Measurements from ENCODE around the gene CFAP221.

Gene CFAP221

DNA sequence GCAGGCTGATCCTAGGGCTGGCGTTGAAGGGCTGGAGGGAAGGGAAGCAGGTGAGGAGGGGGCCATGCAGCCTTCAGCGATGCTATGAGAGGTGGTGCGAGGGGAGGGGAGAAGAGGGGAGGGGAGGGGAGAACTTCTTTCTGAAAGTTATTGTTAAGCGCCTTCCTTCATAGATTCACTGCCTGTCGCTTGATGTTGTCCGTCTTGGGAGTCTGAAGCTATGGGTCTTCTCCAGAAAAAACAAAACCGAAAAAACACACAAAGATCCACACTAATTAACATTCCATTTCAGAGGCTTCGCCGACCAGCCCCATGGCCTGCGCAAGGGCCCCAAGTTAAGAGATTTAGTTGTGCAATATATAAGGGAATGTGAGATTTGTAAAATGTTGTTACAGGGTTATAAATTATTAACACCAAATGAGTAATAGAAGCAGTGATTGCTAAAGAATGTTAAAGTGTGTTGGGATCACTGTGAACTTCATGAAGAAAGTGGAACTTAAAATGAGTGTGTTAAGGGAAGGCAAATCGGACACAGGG is 758 bp downstream of the CFAP221 start:
- no peak overlapping the region for H4K8ac ChIP-seq (ENCODE audit: low read length)

DNA sequence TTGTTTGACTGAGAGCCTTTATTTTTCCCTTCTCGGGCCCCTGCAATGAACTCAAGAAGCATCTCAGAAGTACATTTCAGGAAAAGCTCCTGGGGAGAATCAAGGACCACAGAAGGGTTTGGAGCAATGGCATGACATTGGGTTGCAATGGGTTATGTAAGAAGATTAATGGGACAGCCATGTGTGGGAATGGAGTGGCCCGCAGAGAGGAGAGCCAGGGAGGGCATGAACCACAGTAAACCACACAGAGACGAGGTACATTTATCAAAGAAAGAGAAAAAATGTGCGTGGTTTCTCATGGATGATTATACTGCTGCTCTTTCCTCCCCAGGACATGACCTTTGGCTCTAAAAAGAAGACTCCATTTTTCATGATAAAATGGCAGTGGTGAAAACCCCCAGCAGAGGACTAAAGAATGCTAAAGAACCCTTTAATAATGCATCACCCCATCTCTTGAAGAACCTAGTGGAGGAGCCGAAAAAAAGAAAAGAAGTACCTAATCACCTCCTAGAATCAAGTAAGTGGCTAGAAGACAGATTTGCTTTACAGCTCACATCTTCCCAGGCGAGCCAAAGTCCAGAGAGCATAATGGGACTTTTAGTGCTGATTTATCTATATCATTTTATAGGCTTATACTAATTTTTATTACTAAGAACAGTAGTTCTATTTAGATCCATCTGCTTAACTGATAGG is 1.7 kb downstream of the CFAP221 start:
- peak overlapping the region; percentile 41 for H3K4me2 ChIP-seq (ENCODE audit: low read length, poor library complexity, severe bottlenecking)
- H3K18ac ChIP-seq (ENCODE audit: low read depth in 1 of 2, low read length in 2 of 2): no peak overlapping the region
- no peaks in the 10 kb centered on the region for H3K36me3 ChIP-seq (ENCODE audit: control insufficient read depth in 1 of 2, insufficient read depth in 2 of 2, low read depth in 1 of 2, low read length in 2 of 2)
- no peak overlapping the region for H3K4ac ChIP-seq (ENCODE audit: low read depth in 1 of 2, low read length in 2 of 2)
- H3K14ac ChIP-seq (ENCODE audit: low read length in 2 of 2): no peak overlapping the region
- H3K4me3 ChIP-seq (ENCODE audit: insufficient read depth in 1 of 2, low read depth in 1 of 2, low read length in 2 of 2): no peak overlapping the region
- no peak overlapping the region for H3K9ac ChIP-seq (ENCODE audit: low read length)
- peaks cover 0 to 49% of the 10 kb centered on the region in 2 experiments for H3K27me3 ChIP-seq (ENCODE audit: control insufficient read depth in 1 of 2, insufficient read depth in 1 of 2, low read length in 2 of 2)
- H2AFZ ChIP-seq (ENCODE audit: low read depth, low read length): no peak overlapping the region
- H2BK5ac ChIP-seq (ENCODE audit: low read depth, low read length, poor library complexity, severe bottlenecking): no peak overlapping the region
- peak overlapping the region; percentile 21 for H2AK5ac ChIP-seq (ENCODE audit: low read length, severe bottlenecking)
- H4K91ac ChIP-seq (ENCODE audit: low read length): no peak overlapping the region
- H4K8ac ChIP-seq (ENCODE audit: low read length): no peak overlapping the region
- H3K27ac ChIP-seq (ENCODE audit: low read length, poor library complexity, severe bottlenecking): peak overlapping the region; percentile 80
- DNase-seq: peak; percentile 27
- 79% methylated on average over 2 of the region's 6 CpGs for WGBS
- H2BK12ac ChIP-seq (ENCODE audit: low read length in 2 of 2): no peak overlapping the region
- no peak overlapping the region for H2BK15ac ChIP-seq (ENCODE audit: low read depth, poor library complexity, severe bottlenecking)
- H3K4me1 ChIP-seq (ENCODE audit: control insufficient read depth, insufficient read depth, low read depth, low read length): peaks cover 15% of the 10 kb centered on the region
- H3K9me3 ChIP-seq (ENCODE audit: control insufficient read depth, low read length): no peaks in the 10 kb centered on the region
- no peak overlapping the region for H3K23ac ChIP-seq (ENCODE audit: low read length in 2 of 2)
- H3K79me1 ChIP-seq (replicated peaks; ENCODE audit: low read length, poor library complexity, severe bottlenecking): no peaks in the 10 kb centered on the region
- no peak overlapping the region for H2BK120ac ChIP-seq (ENCODE audit: low read depth, low read length)

More for the DNA sequence above, 758 bp downstream of the CFAP221 start:
- Histone ChIP-seq H2BK120ac (ENCODE audit: low read depth, low read length) (no peak overlapping the region), H3K79me1 (replicated peaks; ENCODE audit: low read length, poor library complexity, severe bottlenecking) (no peaks in the 10 kb centered on the region), H3K23ac (ENCODE audit: low read length in 2 of 2) (no peak overlapping the region), H3K4me1 (ENCODE audit: control insufficient read depth, insufficient read depth, low read depth, low read length) (peaks cover 15% of the 10 kb centered on the region), H3K4ac (ENCODE audit: low read depth in 1 of 2, low read length in 2 of 2) (no peak overlapping the region), H2BK5ac (ENCODE audit: low read depth, low read length, poor library complexity, severe bottlenecking) (no peak overlapping the region), H3K27ac (ENCODE audit: low read length, poor library complexity, severe bottlenecking) (peak overlapping the region; percentile 80), H3K4me2 (ENCODE audit: low read length, poor library complexity, severe bottlenecking) (peak overlapping the region; percentile 93), H2BK12ac (ENCODE audit: low read length in 2 of 2) (no peak overlapping the region), H3K9me3 (ENCODE audit: control insufficient read depth, low read length) (no peaks in the 10 kb centered on the region), H2AK5ac (ENCODE audit: low read length, severe bottlenecking) (no peak overlapping the region), H3K9ac (ENCODE audit: low read length) (peak overlapping the region; percentile 86), H3K18ac (ENCODE audit: low read depth in 1 of 2, low read length in 2 of 2) (peak overlapping the region in 1 of 2 experiments; percentile 67), H3K36me3 (ENCODE audit: control insufficient read depth in 1 of 2, insufficient read depth in 2 of 2, low read depth in 1 of 2, low read length in 2 of 2) (no peaks in the 10 kb centered on the region), H4K91ac (ENCODE audit: low read length) (no peak overlapping the region), H2BK15ac (ENCODE audit: low read depth, poor library complexity, severe bottlenecking) (no peak overlapping the region), H3K4me3 (ENCODE audit: insufficient read depth in 1 of 2, low read depth in 1 of 2, low read length in 2 of 2) (peak overlapping the region; percentile 74 to 77), H3K27me3 (ENCODE audit: control insufficient read depth in 1 of 2, insufficient read depth in 1 of 2, low read length in 2 of 2) (peaks cover 8 to 58% of the 10 kb centered on the region in 2 experiments), H3K14ac (ENCODE audit: low read length in 2 of 2) (no peak overlapping the region), H2AFZ (ENCODE audit: low read depth, low read length) (peak overlapping the region; percentile 94)
- DNase-seq: peak; percentile 17
- 58% methylated on average over 7 of the region's 11 CpGs for WGBS

DNA sequence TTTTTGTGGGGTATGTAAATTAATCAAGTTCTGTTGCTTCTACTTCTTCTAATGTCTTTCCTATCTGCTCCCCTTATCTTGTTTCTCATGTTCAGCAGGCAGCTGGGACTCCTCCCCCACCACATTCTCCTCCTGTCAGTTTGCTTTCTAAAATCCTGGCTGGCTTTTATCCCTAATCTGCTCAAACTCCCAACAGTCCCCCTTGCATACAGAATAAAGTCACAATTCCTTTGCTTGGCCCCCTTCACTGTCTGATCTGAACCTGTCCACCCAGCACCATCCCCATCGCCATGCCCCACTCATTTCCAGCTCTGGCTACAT is 2.2 kb downstream of the CFAP221 start:
- WGBS: 86% methylated on average over 1 of the region's 1 CpG
- no peak overlapping the region for H2BK120ac ChIP-seq (ENCODE audit: low read depth, low read length)
- H2AFZ ChIP-seq (ENCODE audit: low read depth, low read length): no peak overlapping the region
- no peak for DNase-seq
- H3K27me3 ChIP-seq (ENCODE audit: control insufficient read depth in 1 of 2, insufficient read depth in 1 of 2, low read length in 2 of 2): peaks cover 0 to 46% of the 10 kb centered on the region in 2 experiments
- H2BK15ac ChIP-seq (ENCODE audit: low read depth, poor library complexity, severe bottlenecking): no peak overlapping the region
- H3K14ac ChIP-seq (ENCODE audit: low read length in 2 of 2): no peak overlapping the region
- no peak overlapping the region for H3K4me3 ChIP-seq (ENCODE audit: insufficient read depth in 1 of 2, low read depth in 1 of 2, low read length in 2 of 2)
- no peaks in the 10 kb centered on the region for H3K36me3 ChIP-seq (ENCODE audit: control insufficient read depth in 1 of 2, insufficient read depth in 2 of 2, low read depth in 1 of 2, low read length in 2 of 2)
- no peak overlapping the region for H4K8ac ChIP-seq (ENCODE audit: low read length)
- H3K18ac ChIP-seq (ENCODE audit: low read depth in 1 of 2, low read length in 2 of 2): no peak overlapping the region
- H2BK12ac ChIP-seq (ENCODE audit: low read length in 2 of 2): no peak overlapping the region
- no peak overlapping the region for H2BK5ac ChIP-seq (ENCODE audit: low read depth, low read length, poor library complexity, severe bottlenecking)
- no peak overlapping the region for H3K23ac ChIP-seq (ENCODE audit: low read length in 2 of 2)
- H3K4me2 ChIP-seq (ENCODE audit: low read length, poor library complexity, severe bottlenecking): no peak overlapping the region
- H3K27ac ChIP-seq (ENCODE audit: low read length, poor library complexity, severe bottlenecking): no peak overlapping the region
- H2AK5ac ChIP-seq (ENCODE audit: low read length, severe bottlenecking): no peak overlapping the region
- no peak overlapping the region for H4K91ac ChIP-seq (ENCODE audit: low read length)
- H3K9me3 ChIP-seq (ENCODE audit: control insufficient read depth, low read length): no peaks in the 10 kb centered on the region
- H3K79me1 ChIP-seq (replicated peaks; ENCODE audit: low read length, poor library complexity, severe bottlenecking): no peaks in the 10 kb centered on the region
- peaks cover 15% of the 10 kb centered on the region for H3K4me1 ChIP-seq (ENCODE audit: control insufficient read depth, insufficient read depth, low read depth, low read length)
- H3K9ac ChIP-seq (ENCODE audit: low read length): no peak overlapping the region
- H3K4ac ChIP-seq (ENCODE audit: low read depth in 1 of 2, low read length in 2 of 2): no peak overlapping the region

- Histone ChIP-seq H2BK120ac (ENCODE audit: low read depth, low read length) (no peak overlapping the region), H3K79me1 (replicated peaks; ENCODE audit: low read length, poor library complexity, severe bottlenecking) (no peaks in the 10 kb centered on the region), H2AFZ (ENCODE audit: low read depth, low read length) (no peak overlapping the region), H2BK12ac (ENCODE audit: low read length in 2 of 2) (no peak overlapping the region), H4K91ac (ENCODE audit: low read length) (no peak overlapping the region), H2BK5ac (ENCODE audit: low read depth, low read length, poor library complexity, severe bottlenecking) (no peak overlapping the region), H3K4me1 (ENCODE audit: control insufficient read depth, insufficient read depth, low read depth, low read length) (peaks cover 15% of the 10 kb centered on the region), H2AK5ac (ENCODE audit: low read length, severe bottlenecking) (no peak overlapping the region), H3K23ac (ENCODE audit: low read length in 2 of 2) (no peak overlapping the region), H2BK15ac (ENCODE audit: low read depth, poor library complexity, severe bottlenecking) (no peak overlapping the region), H3K9me3 (ENCODE audit: control insufficient read depth, low read length) (no peaks in the 10 kb centered on the region), H3K9ac (ENCODE audit: low read length) (no peak overlapping the region), H3K36me3 (ENCODE audit: control insufficient read depth in 1 of 2, insufficient read depth in 2 of 2, low read depth in 1 of 2, low read length in 2 of 2) (no peaks in the 10 kb centered on the region), H3K27ac (ENCODE audit: low read length, poor library complexity, severe bottlenecking) (no peak overlapping the region), H3K4me2 (ENCODE audit: low read length, poor library complexity, severe bottlenecking) (no peak overlapping the region), H3K27me3 (ENCODE audit: control insufficient read depth in 1 of 2, insufficient read depth in 1 of 2, low read length in 2 of 2) (peaks cover 0 to 30% of the 10 kb centered on the region in 2 experiments), H4K8ac (ENCODE audit: low read length) (no peak overlapping the region), H3K18ac (ENCODE audit: low read depth in 1 of 2, low read length in 2 of 2) (no peak overlapping the region), H3K4me3 (ENCODE audit: insufficient read depth in 1 of 2, low read depth in 1 of 2, low read length in 2 of 2) (no peak overlapping the region), H3K4ac (ENCODE audit: low read depth in 1 of 2, low read length in 2 of 2) (no peak overlapping the region), H3K14ac (ENCODE audit: low read length in 2 of 2) (no peak overlapping the region)
- WGBS: 96% methylated on average over 1 of the region's 2 CpGs
- DNase-seq: no peak
These were observed 4.4 kb downstream of the CFAP221 start for GRCh38 chr2:119548516-119549120.
